GM08714 (cell line): ENCODE data around the gene NOTCH1.

Experiments
- H3K4me3 ChIP-seq: fragments of 200-500 bp; sonication (Bioruptor generic); 2 replicates; pipeline ENCODE4 v1.5.1; 2014; ENCODE audit warnings: mild to moderate bottlenecking, low read length, inconsistent platforms
- ZNF274 ChIP-seq: IDR thresholded peaks from 2 replicates; pipeline ENCODE4 v1.6.1; 2012; ENCODE audit warnings: mild to moderate bottlenecking, low read depth, low read length

The NOTCH1 gene

GRCh38 chr9:136486131-136486530 lies 59.7 kb downstream of the NOTCH1 start:
- H3K4me3 ChIP-seq = no peak overlapping the region
- no peak for TF ChIP-seq ZNF274

DNA sequence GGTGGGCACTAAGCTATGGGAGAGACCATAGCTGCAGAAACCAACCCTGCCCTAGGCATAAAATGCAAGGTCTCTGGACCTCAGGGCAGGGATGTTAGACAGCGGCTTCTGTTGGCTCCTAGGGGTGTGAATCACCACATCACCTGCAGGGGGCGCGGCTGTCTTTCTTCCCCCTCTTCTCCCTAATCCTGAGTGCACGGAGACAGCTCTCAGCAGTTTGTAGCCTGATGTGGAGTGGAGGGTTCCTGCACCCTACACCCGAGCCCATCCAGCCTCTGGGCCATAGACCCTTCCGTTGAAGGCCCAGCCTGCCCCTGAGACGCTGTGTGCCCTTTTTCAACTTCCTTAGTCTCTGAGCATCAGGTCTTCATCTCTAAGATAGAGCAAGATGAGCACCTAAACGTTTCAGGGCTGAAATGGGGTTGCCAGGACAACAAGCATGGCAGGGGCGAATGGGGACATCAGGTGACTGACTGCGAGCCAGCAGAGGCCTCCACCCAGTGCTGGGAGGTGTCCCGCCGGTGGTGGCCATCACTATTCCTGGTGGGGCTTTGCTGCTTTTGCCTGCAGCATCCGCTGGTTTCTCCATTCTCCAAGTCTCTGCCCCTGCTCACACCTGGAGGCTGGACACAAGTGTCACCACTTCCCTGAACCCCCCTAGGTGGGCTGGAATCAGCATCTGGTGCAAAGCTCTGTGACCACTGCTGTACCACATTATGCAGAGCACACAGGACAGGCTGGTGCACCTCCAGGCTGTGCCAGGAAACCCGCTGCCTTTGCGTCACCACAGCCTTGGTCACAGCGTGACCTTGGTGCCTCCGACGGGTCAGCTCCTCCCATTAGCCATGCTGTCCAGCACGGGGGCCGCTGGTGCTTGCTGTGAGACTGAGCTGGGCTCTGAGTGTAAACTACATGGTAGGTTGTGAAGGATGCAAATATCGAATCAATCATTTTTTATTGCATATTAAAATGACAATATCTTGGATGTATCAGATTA lies 60.5 kb downstream of the NOTCH1 start:
- TF ChIP-seq ZNF274 = no peak
- no peak overlapping the region for H3K4me3 ChIP-seq

DNA sequence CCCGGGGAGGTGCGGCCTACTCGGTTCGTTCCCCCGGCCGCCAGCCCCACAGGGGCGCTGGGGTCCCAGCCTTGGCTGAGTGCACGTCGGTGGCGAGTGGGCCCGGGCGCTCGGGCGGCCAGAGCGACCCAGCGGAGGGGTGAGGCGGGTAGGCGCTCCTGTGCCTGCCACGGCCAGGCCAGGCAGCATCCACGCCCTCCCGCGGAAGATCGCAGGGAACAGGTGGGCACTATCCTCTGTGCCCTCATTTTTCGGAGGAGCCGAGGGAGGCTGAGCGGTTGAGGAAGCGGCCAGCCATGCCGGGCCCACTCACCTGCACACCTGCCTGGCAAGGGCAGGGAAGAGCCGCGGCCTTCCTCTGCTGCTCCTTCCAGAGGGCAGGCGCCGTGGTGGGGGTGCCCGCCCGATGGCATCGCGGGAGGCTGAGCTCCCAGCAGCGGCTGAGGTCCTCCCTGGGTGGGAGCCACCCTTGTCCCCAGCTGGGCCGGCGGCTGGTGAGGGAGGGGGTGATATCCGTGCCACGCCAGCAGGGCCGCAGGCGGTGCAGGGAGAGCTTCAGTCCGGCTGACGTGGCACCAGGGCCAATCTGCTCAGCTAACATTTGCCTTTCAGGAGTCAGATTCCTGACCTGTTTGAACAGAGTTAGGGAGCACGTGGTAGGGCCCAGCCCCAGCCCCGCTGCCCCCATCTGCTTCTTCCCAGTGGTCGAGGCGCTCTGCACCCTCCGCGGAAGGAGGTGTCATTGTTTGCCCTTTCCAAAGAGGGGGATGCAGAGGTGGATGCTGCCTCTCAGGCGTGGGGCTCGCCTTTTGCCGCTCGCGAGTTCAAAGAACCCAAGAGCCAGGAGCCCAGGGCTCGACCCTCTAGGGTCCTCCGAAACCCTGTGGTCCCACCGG lies 61.4 kb downstream of the NOTCH1 start:
- no peak for TF ChIP-seq ZNF274
- H3K4me3 ChIP-seq = peak overlapping the region; percentile 83; the same call in 1 of the 2 replicates

GRCh38 chr9:136483589-136484152 lies 62.2 kb downstream of the NOTCH1 start:
- no peak for TF ChIP-seq ZNF274
- peak overlapping the region; percentile 83 for H3K4me3 ChIP-seq

DNA sequence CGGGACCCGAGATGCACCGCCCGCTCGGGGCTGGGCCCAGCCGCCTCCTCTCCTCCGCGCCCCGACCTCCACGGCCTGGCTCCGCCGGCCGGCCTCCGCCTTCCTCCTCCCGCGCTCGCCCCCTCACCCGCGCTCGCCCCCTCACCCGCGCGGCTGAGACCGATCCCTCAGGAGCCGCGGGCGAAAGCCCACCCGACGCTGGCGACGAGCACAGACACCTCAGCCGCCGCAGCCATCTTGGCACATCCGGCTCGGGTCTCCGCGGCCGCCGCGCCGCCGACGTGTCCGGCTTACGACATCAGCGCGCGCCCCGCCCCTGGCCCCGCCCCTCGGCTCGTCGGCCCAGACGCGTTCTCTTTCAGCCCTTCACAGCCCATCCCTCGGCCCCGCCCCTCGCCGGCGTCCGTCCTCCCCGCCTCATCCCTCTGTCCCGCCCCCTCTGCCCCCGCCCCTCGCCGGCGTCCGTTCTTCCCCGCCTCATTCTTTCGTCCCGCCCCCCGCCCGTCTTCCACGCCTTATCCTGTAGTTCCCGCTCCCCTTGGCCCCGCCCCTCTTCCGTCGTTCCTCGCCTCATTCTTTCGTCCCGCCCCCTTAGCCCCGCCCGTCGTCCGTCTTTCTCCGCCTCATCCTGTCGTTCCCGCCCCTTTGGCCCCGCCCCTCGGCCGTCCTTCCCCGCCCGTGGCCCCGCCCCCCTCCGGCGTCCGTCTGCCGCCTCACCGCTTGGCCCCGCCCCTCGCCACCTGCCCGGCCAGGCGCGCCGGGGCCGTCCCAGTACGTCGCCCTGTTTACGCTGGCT lies 62.9 kb downstream of the NOTCH1 start, which contains the start of gene SEC16A:
Gene SEC16A, minus strand, starts transcription at position 248 of the 796 bp plus-strand sequence. CDS start 5,425 bp downstream, outside the sequence.
- TF ChIP-seq ZNF274 = no peak

GRCh38 chr9:136482046-136482792 lies 63.6 kb downstream of the NOTCH1 start:
- TF ChIP-seq ZNF274 = no peak
- peak overlapping the region; percentile 99 for H3K4me3 ChIP-seq

More for the DNA sequence above, 62.9 kb downstream of the NOTCH1 start, which contains the start of gene SEC16A:
- H3K4me3 ChIP-seq = peak within 1 kb of the TSS; percentile 99

GRCh38 chr9:136481558-136481957 lies 64.3 kb downstream of the NOTCH1 start:
- no peak for TF ChIP-seq ZNF274
- peak overlapping the region; percentile 99 for H3K4me3 ChIP-seq

DNA sequence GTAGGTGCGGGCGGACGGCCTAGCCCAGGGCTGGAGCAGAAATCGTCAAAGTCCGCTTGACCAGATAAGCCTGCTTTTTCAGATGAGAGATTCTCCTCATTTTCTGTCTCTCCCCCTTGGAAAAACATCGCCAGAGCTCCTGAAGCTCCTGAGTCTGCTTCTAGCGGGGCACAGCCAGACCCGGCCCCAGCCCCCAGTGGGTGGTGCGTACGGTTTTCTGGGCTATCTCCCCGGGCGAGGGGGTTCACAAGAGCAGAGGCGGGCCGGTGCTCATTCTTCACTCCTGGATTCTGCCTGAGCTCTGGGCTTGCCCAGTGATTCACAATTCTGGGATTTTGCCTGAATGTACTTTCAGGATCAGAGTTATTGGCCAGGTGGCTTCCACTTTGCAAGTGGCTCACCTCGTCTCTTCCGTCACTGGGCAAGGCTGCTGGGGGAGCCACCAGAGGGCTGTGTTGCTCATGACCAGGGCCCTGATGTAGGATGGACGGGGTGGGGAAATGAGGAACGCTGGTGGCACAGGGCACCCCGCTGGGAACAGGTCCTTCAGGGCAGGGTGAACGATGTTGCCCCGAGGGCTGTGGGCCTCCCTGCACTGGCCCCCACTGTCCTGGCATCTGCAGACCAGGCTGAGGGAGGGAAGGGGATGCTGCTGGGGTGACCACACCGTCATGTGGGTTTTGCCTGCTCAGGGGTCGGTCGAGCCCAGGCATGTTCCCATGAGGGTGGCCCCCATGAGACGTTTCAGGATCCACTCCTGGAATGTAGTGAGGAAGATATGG lies 69.3 kb downstream of the NOTCH1 start:
- TF ChIP-seq ZNF274 = no peak
- no peak overlapping the region for H3K4me3 ChIP-seq

- H3K4me3 ChIP-seq = no peak overlapping the region
- TF ChIP-seq ZNF274 = no peak
These were observed 70.6 kb downstream of the NOTCH1 start for GRCh38 chr9:136474974-136475865.

DNA sequence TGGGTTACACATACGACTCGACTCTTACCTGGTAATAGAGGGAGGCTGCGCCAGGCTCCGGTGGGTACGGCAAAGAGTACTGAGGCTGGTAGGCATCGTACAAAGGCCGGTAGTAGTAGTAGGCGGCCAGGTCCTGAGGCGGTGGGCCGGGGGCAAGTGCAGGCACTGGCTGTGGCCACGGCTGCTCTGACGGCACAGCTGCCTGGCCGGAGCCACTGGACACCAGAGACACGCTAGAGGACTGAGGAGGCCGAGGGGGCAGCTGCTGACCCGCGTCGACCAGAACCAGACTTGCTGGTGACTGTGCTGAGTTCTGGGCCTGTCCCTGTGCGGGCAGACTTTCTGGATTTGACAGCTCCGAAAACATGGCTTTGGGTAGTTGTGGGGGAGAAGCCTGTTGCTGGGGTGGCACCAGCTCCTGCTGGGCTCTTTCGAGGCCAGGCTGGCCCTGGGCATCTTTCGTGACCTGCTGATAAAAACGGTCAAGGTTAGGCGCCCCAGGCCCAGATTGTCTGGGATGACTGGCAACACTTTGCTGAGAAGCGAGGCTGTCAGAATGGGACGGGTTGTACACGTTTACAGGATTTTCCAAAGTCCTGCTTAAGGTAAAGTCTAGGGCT lies 71.7 kb downstream of the NOTCH1 start:
- H3K4me3 ChIP-seq = no peak overlapping the region
- no peak for TF ChIP-seq ZNF274

GRCh38 chr9:136473354-136473721 lies 72.5 kb downstream of the NOTCH1 start:
- TF ChIP-seq ZNF274 = no peak
- no peak overlapping the region for H3K4me3 ChIP-seq
